ENCODE data around the gene PROB1. TPM values are rescaled to one million over a fixed set of nuclear protein-coding genes. Genes with fewer than 3 reads are reported as not detected.
A peak's percentile ranks its signal among the peaks of the same experiment; 100 is the strongest.

Gene PROB1
- total and polyA plus RNA-seq, 2 of the 13 experiments (the other 11 are each of a cell fraction or from before 2014, with no cell fraction given): 0.69 to 1.1 TPM

- TF ChIP-seq ZHX2 (IDR thresholded peaks at IDR 0.05; ENCODE audit: low read depth) (peak; percentile 75), ZHX2 (CRISPR knock-in tag; IDR thresholded peaks at IDR 0.05; ENCODE audit: borderline replicate concordance) (no peak), CBX5 (CRISPR knock-in tag; IDR thresholded peaks at IDR 0.05; ENCODE audit: borderline replicate concordance) (no peak), ZNF7 (CRISPR knock-in tag; IDR thresholded peaks at IDR 0.05) (no peak), ZNF431 (CRISPR knock-in tag; IDR thresholded peaks at IDR 0.05; ENCODE audit: borderline replicate concordance, low read depth) (no peak), AGO1 (IDR thresholded peaks at IDR 0.05; ENCODE audit: low read depth, low read length, poor library complexity, severe bottlenecking) (peak; percentile 71), ZNF780A (CRISPR knock-in tag; IDR thresholded peaks at IDR 0.05) (no peak), ZZZ3 (CRISPR knock-in tag; IDR thresholded peaks at IDR 0.05; ENCODE audit: borderline replicate concordance) (no peak), YY1 (IDR thresholded peaks at IDR 0.05; ENCODE audit: insufficient read depth, insufficient replicate concordance, low read depth, low read length) (peak; percentile 95), ZFAT (CRISPR knock-in tag; conservative IDR thresholded peaks at IDR 0.05) (no peak), JDP2 (CRISPR knock-in tag; IDR thresholded peaks at IDR 0.05; ENCODE audit: borderline replicate concordance) (no peak), CENPX (CRISPR knock-in tag; IDR thresholded peaks at IDR 0.05) (no peak), NFE2L2 (IDR thresholded peaks at IDR 0.05; ENCODE audit: low read length) (no peak), ZNF749 (CRISPR knock-in tag; IDR thresholded peaks at IDR 0.05; ENCODE audit: borderline replicate concordance) (no peak), ZBTB7A (CRISPR knock-in tag; IDR thresholded peaks at IDR 0.05) (peak; percentile 66; the same call in 1 of the 2 replicates), ARID5B (CRISPR knock-in tag; IDR thresholded peaks at IDR 0.05) (peak; percentile 40), ZNF563 (CRISPR knock-in tag; IDR thresholded peaks at IDR 0.05) (no peak), ASH2L (IDR thresholded peaks at IDR 0.05; ENCODE audit: insufficient read length, low read depth, low read length) (peak; percentile 77)
- TF ChIP-seq, protein P1, sequence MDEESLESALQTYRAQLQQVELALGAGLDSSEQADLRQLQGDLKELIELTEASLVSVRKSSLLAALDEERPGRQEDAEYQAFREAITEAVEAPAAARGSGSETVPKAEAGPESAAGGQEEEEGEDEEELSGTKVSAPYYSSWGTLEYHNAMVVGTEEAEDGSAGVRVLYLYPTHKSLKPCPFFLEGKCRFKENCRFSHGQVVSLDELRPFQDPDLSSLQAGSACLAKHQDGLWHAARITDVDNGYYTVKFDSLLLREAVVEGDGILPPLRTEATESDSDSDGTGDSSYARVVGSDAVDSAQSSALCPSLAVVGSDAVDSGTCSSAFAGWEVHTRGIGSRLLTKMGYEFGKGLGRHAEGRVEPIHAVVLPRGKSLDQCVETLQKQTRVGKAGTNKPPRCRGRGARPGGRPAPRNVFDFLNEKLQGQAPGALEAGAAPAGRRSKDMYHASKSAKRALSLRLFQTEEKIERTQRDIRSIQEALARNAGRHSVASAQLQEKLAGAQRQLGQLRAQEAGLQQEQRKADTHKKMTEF (CRISPR knock-in tag; IDR thresholded peaks at IDR 0.05): peak; percentile 83
Measured at GRCh38 chr5:139403787-139404483, 9.0 kb upstream of the PROB1 start, which contains the start of gene SPATA24 (continued).
